HEK293 (cell line): ENCODE results near the gene NANOS3.

Experiments used
- HIC1 ChIP-seq: fragments of 450-650 bp; formaldehyde crosslinking; IDR thresholded peaks from 2 replicates; pipeline ENCODE4 v1.5.1; 2016; ENCODE audit warnings: missing biosample characterization, missing genetic modification characterization
- IKZF3 ChIP-seq: fragments of 450-650 bp; IDR thresholded peaks from 2 replicates; pipeline ENCODE4 v1.5.0; 2018; ENCODE audit warnings: missing biosample characterization, mild to moderate bottlenecking, missing genetic modification characterization, moderate library complexity
- KLF10 ChIP-seq: fragments of 450-650 bp; IDR thresholded peaks from 2 replicates; pipeline ENCODE4 v1.5.1; 2018; ENCODE audit warnings: missing biosample characterization, mild to moderate bottlenecking, missing genetic modification characterization
- SALL2 ChIP-seq: fragments of 450-650 bp; formaldehyde crosslinking; IDR thresholded peaks from 2 replicates; pipeline ENCODE4 v1.5.0; 2017; ENCODE audit warnings: missing biosample characterization, mild to moderate bottlenecking, missing genetic modification characterization, borderline replicate concordance
- SP2 ChIP-seq: fragments of 450-650 bp; formaldehyde crosslinking; IDR thresholded peaks from 2 replicates; pipeline ENCODE4 v1.5.1; 2016; ENCODE audit warnings: missing biosample characterization, missing genetic modification characterization
- TCF7L2 ChIP-seq: IDR thresholded peaks from 2 replicates; pipeline ENCODE4 v1.6.1; 2011; ENCODE audit warnings: low read depth, mild to moderate bottlenecking, inconsistent platforms, low read length, moderate library complexity, borderline replicate concordance
- YY1 ChIP-seq: fragments of 450-650 bp; formaldehyde crosslinking; IDR thresholded peaks from 2 replicates; pipeline ENCODE4 v1.5.1; 2018; ENCODE audit warnings: missing biosample characterization, missing genetic modification characterization
- ZBTB20 ChIP-seq: fragments of 450-650 bp; formaldehyde crosslinking; IDR thresholded peaks from 2 replicates; pipeline ENCODE4 v1.5.1; 2016; ENCODE audit warnings: missing biosample characterization, missing genetic modification characterization
- ZEB2 ChIP-seq: fragments of 450-650 bp; formaldehyde crosslinking; IDR thresholded peaks from 2 replicates; pipeline ENCODE4 v1.5.1; 2016; ENCODE audit warnings: missing biosample characterization, missing genetic modification characterization
- ZFP3 ChIP-seq: fragments of 450-650 bp; formaldehyde crosslinking; IDR thresholded peaks from 2 replicates; pipeline ENCODE4 v1.5.1; 2016; ENCODE audit warnings: low read depth, missing biosample characterization, missing genetic modification characterization
- ZIC2 ChIP-seq: fragments of 450-650 bp; formaldehyde crosslinking; IDR thresholded peaks from 2 replicates; pipeline ENCODE4 v1.5.1; 2016; ENCODE audit warnings: missing biosample characterization, missing genetic modification characterization
- ZNF148 ChIP-seq: fragments of 450-650 bp; formaldehyde crosslinking; IDR thresholded peaks from 2 replicates; pipeline ENCODE4 v1.5.0; 2017; ENCODE audit warnings: missing biosample characterization, missing genetic modification characterization, borderline replicate concordance
- ZNF292 ChIP-seq: fragments of 450-650 bp; formaldehyde crosslinking; IDR thresholded peaks from 2 replicates; pipeline ENCODE4 v1.5.1; 2016; ENCODE audit warnings: low read depth, missing biosample characterization, missing genetic modification characterization, borderline replicate concordance
- ZNF354C ChIP-seq: fragments of 450-650 bp; formaldehyde crosslinking; IDR thresholded peaks from 2 replicates; pipeline ENCODE4 v1.5.1; 2016; ENCODE audit warnings: missing biosample characterization, missing genetic modification characterization, low read depth, borderline replicate concordance
- ZNF404 ChIP-seq: fragments of 450-650 bp; formaldehyde crosslinking; IDR thresholded peaks from 2 replicates; pipeline ENCODE4 v1.5.1; 2017; ENCODE audit warnings: missing biosample characterization, missing genetic modification characterization
- ZNF423 ChIP-seq: fragments of 450-650 bp; formaldehyde crosslinking; IDR thresholded peaks from 2 replicates; pipeline ENCODE4 v1.5.1; 2016; ENCODE audit warnings: missing biosample characterization, missing genetic modification characterization
- ZNF510 ChIP-seq: fragments of 450-650 bp; formaldehyde crosslinking; IDR thresholded peaks from 2 replicates; pipeline ENCODE4 v1.5.1; 2018; ENCODE audit warnings: mild to moderate bottlenecking, missing genetic modification characterization, missing biosample characterization; ENCODE audit not compliant: insufficient replicate concordance
- ZNF544 ChIP-seq: fragments of 450-650 bp; formaldehyde crosslinking; IDR thresholded peaks from 2 replicates; pipeline ENCODE4 v1.5.0; 2017; ENCODE audit warnings: missing biosample characterization, missing genetic modification characterization
- ZNF549 ChIP-seq: fragments of 450-650 bp; IDR thresholded peaks from 2 replicates; pipeline ENCODE4 v1.5.1; 2018; ENCODE audit warnings: missing biosample characterization, missing genetic modification characterization, mild to moderate bottlenecking, inconsistent platforms, moderate library complexity
- ZNF624 ChIP-seq: fragments of 450-650 bp; formaldehyde crosslinking; IDR thresholded peaks from 2 replicates; pipeline ENCODE4 v1.5.1; 2017; ENCODE audit warnings: missing biosample characterization, missing genetic modification characterization
- ZNF677 ChIP-seq: fragments of 450-650 bp; IDR thresholded peaks from 2 replicates; pipeline ENCODE4 v1.5.0; 2018; ENCODE audit warnings: missing biosample characterization, mild to moderate bottlenecking, missing genetic modification characterization, moderate library complexity
- ZNF701 ChIP-seq: fragments of 450-650 bp; formaldehyde crosslinking; IDR thresholded peaks from 2 replicates; pipeline ENCODE4 v1.5.1; 2016; ENCODE audit warnings: missing biosample characterization, missing genetic modification characterization
- ZSCAN23 ChIP-seq: fragments of 450-650 bp; formaldehyde crosslinking; IDR thresholded peaks from 2 replicates; pipeline ENCODE4 v1.5.1; 2016; ENCODE audit warnings: missing biosample characterization, missing genetic modification characterization
- ZSCAN30 ChIP-seq: fragments of 450-650 bp; IDR thresholded peaks from 2 replicates; pipeline ENCODE4 v1.5.1; 2018; ENCODE audit warnings: missing biosample characterization, mild to moderate bottlenecking, missing genetic modification characterization, moderate library complexity
- TF ChIP-seq, protein P1 (sequence below): fragments of 450-650 bp; formaldehyde crosslinking; IDR thresholded peaks from 2 replicates; pipeline ENCODE4 v1.5.1; 2017; ENCODE audit warnings: missing biosample characterization, missing genetic modification characterization
- TF ChIP-seq, protein P2 (sequence below): fragments of 450-650 bp; formaldehyde crosslinking; IDR thresholded peaks from 2 replicates; pipeline ENCODE4 v1.5.1; 2016; ENCODE audit warnings: missing biosample characterization, missing genetic modification characterization
- TF ChIP-seq, protein P3 (sequence below): fragments of 450-650 bp; formaldehyde crosslinking; IDR thresholded peaks from 2 replicates; pipeline ENCODE4 v1.5.1; 2016; ENCODE audit warnings: missing biosample characterization, missing genetic modification characterization, borderline replicate concordance
- TF ChIP-seq, protein P4 (sequence below): fragments of 450-650 bp; formaldehyde crosslinking; IDR thresholded peaks from 2 replicates; pipeline ENCODE4 v1.5.1; 2016; ENCODE audit warnings: missing biosample characterization, missing genetic modification characterization

Gene NANOS3

DNA sequence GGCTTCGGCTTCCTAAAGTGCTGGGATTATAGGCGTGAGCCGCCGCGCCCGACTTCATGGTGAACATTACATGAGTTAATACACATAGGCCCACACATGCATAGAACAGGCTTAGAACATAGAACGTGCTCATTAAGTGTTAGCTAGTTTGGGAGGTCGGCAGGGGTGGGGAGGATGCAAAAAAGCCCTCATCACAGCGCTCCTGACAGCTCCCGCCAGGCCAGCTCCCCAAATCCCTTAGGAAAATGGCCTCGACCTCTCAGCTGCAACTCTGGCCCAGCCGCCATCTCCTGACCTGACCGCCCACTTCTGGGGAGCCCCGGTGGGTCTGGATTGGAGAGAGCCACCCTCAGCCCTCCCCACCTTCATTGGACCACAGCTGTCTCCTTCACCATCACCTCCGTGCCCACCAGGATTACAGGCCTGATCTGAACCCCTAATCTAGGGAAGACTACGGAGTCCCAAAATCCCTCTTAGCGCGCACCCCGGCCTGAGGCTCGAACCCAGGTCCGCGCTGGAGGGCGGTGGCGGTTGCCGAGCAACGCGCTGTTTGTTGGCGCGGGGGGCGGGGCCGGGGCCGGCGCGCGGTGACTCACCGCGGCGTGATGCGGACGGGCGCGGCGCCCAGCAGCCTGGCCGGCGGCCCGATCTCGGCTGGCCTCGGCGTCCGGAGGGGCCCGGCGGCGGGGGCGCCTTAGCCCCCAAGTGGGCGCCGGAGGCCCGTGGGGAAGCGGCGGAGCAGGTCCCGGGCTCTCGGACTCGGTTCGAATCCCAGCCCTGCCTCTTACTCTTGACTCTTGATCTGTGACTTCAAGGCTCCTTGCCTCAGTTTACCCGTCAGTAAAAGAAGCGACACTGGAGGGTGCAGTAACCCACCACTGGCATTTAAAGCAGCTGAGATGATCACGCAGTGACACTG lies 26.7 kb upstream of the NANOS3 start (continued):
- TF ChIP-seq ZNF549: no peak
- TF ChIP-seq ZNF544 (tag by site-specific recombination): no peak
- TF ChIP-seq ZNF510: no peak
- TF ChIP-seq ZNF423 (tag by site-specific recombination): no peak
- TF ChIP-seq, protein P1, sequence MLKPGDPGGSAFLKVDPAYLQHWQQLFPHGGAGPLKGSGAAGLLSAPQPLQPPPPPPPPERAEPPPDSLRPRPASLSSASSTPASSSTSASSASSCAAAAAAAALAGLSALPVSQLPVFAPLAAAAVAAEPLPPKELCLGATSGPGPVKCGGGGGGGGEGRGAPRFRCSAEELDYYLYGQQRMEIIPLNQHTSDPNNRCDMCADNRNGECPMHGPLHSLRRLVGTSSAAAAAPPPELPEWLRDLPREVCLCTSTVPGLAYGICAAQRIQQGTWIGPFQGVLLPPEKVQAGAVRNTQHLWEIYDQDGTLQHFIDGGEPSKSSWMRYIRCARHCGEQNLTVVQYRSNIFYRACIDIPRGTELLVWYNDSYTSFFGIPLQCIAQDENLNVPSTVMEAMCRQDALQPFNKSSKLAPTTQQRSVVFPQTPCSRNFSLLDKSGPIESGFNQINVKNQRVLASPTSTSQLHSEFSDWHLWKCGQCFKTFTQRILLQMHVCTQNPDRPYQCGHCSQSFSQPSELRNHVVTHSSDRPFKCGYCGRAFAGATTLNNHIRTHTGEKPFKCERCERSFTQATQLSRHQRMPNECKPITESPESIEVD (tag by site-specific recombination): no peak
- peak; percentile 82 for TF ChIP-seq ZSCAN30
- TF ChIP-seq ZEB2 (tag by site-specific recombination): peak; percentile 31; the same call in 1 of the 2 replicates
- TF ChIP-seq ZNF677 (tag by site-specific recombination): no peak
- TF ChIP-seq ZNF404 (tag by site-specific recombination): no peak
- TF ChIP-seq ZNF624: no peak
- TF ChIP-seq, protein P2, sequence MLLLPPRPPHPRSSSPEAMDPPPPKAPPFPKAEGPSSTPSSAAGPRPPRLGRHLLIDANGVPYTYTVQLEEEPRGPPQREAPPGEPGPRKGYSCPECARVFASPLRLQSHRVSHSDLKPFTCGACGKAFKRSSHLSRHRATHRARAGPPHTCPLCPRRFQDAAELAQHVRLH (tag by site-specific recombination): no peak
- TF ChIP-seq ZNF148 (tag by site-specific recombination): no peak
- no peak for TF ChIP-seq ZIC2 (tag by site-specific recombination)
- TF ChIP-seq SP2 (tag by site-specific recombination): peak; percentile 47
- peak; percentile 93 for TF ChIP-seq KLF10 (tag by site-specific recombination)
- TF ChIP-seq, protein P3, sequence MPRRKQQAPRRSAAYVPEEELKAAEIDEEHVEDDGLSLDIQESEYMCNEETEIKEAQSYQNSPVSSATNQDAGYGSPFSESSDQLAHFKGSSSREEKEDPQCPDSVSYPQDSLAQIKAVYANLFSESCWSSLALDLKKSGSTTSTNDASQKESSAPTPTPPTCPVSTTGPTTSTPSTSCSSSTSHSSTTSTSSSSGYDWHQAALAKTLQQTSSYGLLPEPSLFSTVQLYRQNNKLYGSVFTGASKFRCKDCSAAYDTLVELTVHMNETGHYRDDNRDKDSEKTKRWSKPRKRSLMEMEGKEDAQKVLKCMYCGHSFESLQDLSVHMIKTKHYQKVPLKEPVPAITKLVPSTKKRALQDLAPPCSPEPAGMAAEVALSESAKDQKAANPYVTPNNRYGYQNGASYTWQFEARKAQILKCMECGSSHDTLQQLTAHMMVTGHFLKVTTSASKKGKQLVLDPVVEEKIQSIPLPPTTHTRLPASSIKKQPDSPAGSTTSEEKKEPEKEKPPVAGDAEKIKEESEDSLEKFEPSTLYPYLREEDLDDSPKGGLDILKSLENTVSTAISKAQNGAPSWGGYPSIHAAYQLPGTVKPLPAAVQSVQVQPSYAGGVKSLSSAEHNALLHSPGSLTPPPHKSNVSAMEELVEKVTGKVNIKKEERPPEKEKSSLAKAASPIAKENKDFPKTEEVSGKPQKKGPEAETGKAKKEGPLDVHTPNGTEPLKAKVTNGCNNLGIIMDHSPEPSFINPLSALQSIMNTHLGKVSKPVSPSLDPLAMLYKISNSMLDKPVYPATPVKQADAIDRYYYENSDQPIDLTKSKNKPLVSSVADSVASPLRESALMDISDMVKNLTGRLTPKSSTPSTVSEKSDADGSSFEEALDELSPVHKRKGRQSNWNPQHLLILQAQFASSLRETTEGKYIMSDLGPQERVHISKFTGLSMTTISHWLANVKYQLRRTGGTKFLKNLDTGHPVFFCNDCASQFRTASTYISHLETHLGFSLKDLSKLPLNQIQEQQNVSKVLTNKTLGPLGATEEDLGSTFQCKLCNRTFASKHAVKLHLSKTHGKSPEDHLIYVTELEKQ (tag by site-specific recombination): no peak
- TF ChIP-seq ZNF292 (tag by site-specific recombination): no peak
- no peak for TF ChIP-seq IKZF3 (tag by site-specific recombination)
- TF ChIP-seq SALL2: no peak
- no peak for TF ChIP-seq ZBTB20
- no peak for TF ChIP-seq ZSCAN23 (tag by site-specific recombination)
- no peak for TF ChIP-seq ZFP3 (tag by site-specific recombination)
- no peak for TF ChIP-seq ZNF354C (tag by site-specific recombination)
- TF ChIP-seq, protein P4, sequence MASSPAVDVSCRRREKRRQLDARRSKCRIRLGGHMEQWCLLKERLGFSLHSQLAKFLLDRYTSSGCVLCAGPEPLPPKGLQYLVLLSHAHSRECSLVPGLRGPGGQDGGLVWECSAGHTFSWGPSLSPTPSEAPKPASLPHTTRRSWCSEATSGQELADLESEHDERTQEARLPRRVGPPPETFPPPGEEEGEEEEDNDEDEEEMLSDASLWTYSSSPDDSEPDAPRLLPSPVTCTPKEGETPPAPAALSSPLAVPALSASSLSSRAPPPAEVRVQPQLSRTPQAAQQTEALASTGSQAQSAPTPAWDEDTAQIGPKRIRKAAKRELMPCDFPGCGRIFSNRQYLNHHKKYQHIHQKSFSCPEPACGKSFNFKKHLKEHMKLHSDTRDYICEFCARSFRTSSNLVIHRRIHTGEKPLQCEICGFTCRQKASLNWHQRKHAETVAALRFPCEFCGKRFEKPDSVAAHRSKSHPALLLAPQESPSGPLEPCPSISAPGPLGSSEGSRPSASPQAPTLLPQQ (tag by site-specific recombination): no peak
- TF ChIP-seq HIC1 (tag by site-specific recombination): peak; percentile 8; the same call in 1 of the 2 replicates
- TF ChIP-seq YY1 (tag by site-specific recombination): no peak
- no peak for TF ChIP-seq TCF7L2
- TF ChIP-seq ZNF701: no peak
